Spinal cord (tissue), 10 donors: ENCODE results near the gene IFNLR1. TPM values are rescaled to one million over a fixed set of nuclear protein-coding genes. Genes with fewer than 3 reads are reported as not detected.

Source experiments
- DNase-seq, 6 donors: peaks; one replicate each; pipeline versions ENCODE4 v3.0.0 to v3.0.0-alpha.2; 2013 to 2015; ENCODE audit warnings: low spot score in 6 of 6, low read depth in 4 of 6
- H3K27ac ChIP-seq: one replicate; pipeline ENCODE4 v1.5.1; 2013; ENCODE audit warnings: low read depth, low read length, control low read depth
- H3K27me3 ChIP-seq: one replicate; pipeline ENCODE4 v1.6.1; 2013; ENCODE audit warnings: low read length; ENCODE audit not compliant: control insufficient read depth, insufficient read depth
- H3K36me3 ChIP-seq: one replicate; pipeline ENCODE4 v1.6.1; 2013; ENCODE audit warnings: low read length; ENCODE audit not compliant: control insufficient read depth, insufficient read depth
- H3K4me1 ChIP-seq: one replicate; pipeline ENCODE4 v1.6.1; 2013; ENCODE audit warnings: low read length; ENCODE audit not compliant: control insufficient read depth, insufficient read depth
- H3K4me3 ChIP-seq: one replicate; pipeline ENCODE4 v1.5.1; 2013; ENCODE audit warnings: low read depth, low read length, control low read depth
- H3K9me3 ChIP-seq: one replicate; pipeline ENCODE4 v1.6.1; 2013; ENCODE audit warnings: low read length; ENCODE audit not compliant: control insufficient read depth, insufficient read depth
- WGBS: methylation state at CpG from one replicate; pipeline ENCODE4 v1.1.5; 2013; ENCODE audit warnings: missing lambda C conversion rate; ENCODE audit not compliant: insufficient coverage; 5-methylcytosine and 5-hydroxymethylcytosine counted together
- polyA plus RNA-seq, 2 donors: library from polyadenylated mRNA; unstranded; fragments of 120-200 nt; gene quantifications; one replicate each; pipeline ENCODE4 v1.2.1, GENCODE V29; 2013; ENCODE audit not compliant: insufficient read length in 2 of 2
- total RNA-seq, 2 donors: library from RNA; depleted of rRNA in 1 of 2; stranded (reverse); fragments of 120-200 nt in 1 of 2; fragments of >200 nt in 1 of 2; gene quantifications; one replicate each; pipeline versions ENCODE4 v1.2.3 to v1.2.4, GENCODE V29; 2013 to 2014
- donor health status: healthy.

Gene IFNLR1
- total and polyA plus RNA-seq, 4 donors, result 0.59 to 1.6 (median 0.73) TPM

DNA sequence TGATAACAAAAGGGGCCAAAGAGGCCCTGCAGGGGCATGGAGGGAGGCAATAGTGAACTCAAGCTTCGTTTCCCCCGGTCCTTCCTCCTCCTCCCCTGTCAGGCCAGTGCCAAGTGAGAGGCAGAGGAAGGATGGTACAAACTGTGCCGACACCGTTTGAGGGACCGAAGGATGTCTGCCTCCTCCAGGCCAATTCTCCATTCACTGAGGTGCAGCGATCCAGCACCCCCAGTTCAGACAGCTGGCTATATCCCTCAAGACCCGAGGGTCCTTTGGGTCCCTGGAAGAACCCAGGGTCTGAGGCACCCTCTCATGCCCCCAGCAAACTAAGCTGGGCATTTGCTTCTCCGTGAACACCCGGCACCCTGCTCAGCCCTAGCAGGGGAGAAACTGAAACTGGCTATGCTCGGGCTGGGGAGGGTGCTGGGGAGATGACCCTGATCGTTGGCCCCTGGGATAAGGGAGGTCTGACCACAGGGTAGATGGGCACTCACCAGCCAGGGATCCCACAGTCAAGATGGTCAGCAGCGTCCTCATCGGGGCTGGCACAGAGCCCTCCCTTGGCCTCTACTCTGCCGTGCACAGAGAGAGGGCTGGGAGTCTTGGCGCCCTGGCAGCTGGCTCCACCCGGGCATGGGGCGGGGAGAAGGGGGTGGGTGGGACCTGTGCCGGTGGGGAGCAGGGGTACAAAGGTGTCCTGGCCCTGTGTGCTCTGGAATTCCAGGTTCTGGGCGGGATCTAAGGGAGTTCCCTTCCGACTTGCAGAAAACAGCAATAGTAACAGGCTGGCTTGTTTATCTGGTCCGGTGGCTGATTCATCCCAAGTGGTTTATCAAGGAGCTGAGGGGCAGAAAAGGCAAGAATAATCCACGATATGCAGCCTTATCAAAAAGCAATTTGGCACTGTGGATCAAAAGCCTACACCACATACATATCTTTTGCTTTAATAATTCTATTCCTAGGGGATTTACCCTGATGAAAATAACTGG, 44.2 kb downstream of the IFNLR1 start, which contains the start of gene IL22RA1:
Gene IL22RA1 (minus strand): TSS at position 595 of the 989 bp plus-strand sequence. CDS start 58 bp downstream, at position 537.
- Histone ChIP-seq H3K27ac (no peak within 1 kb of the TSS), H3K36me3 (no peaks in the 10 kb centered on the region), H3K27me3 (no peaks in the 10 kb centered on the region), H3K9me3 (no peaks in the 10 kb centered on the region), H3K4me1 (no peaks in the 10 kb centered on the region), H3K4me3 (no peak within 1 kb of the TSS)
- 57% methylated on average over 13 of the region's 22 CpGs for WGBS
- no peak for DNase-seq

DNA sequence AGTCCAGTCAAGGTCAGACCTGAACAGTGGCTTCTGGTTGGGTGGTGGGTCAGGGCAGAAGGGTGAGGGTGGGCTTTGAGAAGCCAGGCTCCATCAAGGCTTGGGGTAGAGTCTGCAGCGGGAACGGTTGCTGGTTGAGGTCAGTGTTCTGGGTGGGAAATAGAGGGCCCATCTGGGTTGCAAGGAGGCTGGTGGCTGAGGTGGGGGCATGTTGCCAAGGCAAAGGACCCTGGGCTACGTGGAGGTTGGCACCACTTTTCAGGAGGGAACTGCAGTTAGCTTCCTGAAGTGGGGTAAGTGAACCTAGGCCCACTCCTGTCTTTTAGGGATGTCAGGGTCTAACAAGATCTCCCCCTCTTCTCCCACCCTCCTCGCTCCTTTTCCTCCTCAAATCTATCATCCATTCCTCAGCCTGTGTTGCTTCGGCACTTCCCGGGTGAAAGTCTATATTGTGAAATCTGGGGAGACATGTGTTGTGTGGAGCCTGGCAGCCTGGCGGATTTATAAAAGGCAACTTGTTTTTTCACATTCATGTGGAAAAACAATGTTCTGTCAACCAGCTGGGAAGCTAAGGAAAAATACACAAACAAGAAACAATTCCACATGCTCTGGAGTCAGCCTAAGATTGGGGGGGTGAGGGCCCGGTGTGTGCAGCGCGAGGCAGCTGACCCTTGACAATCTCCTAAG, 45.6 kb downstream of the IFNLR1 start:
- H3K9me3 ChIP-seq, result no peaks in the 10 kb centered on the region
- no peak overlapping the region for H3K27ac ChIP-seq
- H3K36me3 ChIP-seq, result no peaks in the 10 kb centered on the region
- no peak overlapping the region for H3K4me3 ChIP-seq
- H3K4me1 ChIP-seq, result no peaks in the 10 kb centered on the region
- H3K27me3 ChIP-seq, result no peaks in the 10 kb centered on the region
- WGBS, result 76% methylated on average over 5 of the region's 10 CpGs
- peak in 2 of 6 donors; percentile 5 to 86 for DNase-seq

DNA sequence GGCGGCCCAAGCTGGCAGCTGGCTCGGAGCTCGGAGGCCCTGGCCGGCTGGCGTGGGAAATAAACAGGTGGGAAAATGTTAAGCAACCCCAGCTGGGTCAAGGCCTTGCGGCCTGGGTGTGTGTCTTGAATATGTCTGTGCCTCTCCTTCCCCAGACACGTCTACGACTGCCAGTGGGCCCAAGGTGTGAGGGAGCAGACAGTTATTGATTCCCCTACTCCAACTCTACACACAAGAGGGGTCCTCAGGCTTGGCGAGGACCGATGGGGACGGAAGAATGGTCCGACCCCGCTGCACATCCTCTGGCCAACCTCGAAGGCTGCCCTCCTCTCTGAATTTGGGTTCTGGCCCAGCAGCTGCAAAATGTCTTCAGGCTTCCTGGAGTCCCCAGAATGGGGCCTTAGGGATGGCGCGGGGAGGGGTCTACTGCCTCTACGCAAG, 46.3 kb downstream of the IFNLR1 start:
- no peaks in the 10 kb centered on the region for H3K36me3 ChIP-seq
- no peak overlapping the region for H3K4me3 ChIP-seq
- no peaks in the 10 kb centered on the region for H3K9me3 ChIP-seq
- no peak overlapping the region for H3K27ac ChIP-seq
- no peak for DNase-seq
- no peaks in the 10 kb centered on the region for H3K4me1 ChIP-seq
- WGBS, result 84% methylated on average over 16 of the region's 17 CpGs
- no peaks in the 10 kb centered on the region for H3K27me3 ChIP-seq

GRCh38 chr1:24139841-24140425, 47.2 kb downstream of the IFNLR1 start:
- Histone ChIP-seq H3K4me1 (no peaks in the 10 kb centered on the region), H3K9me3 (no peaks in the 10 kb centered on the region), H3K27ac (no peak overlapping the region), H3K36me3 (no peaks in the 10 kb centered on the region), H3K4me3 (no peak overlapping the region), H3K27me3 (no peaks in the 10 kb centered on the region)
- WGBS, result 100% methylated on average over 4 of the region's 11 CpGs
- DNase-seq, result no peak

GRCh38 chr1:24139222-24139489, 47.9 kb downstream of the IFNLR1 start:
- WGBS, result no CpG with 5 or more reads among the region's 2 CpGs
- Histone ChIP-seq H3K4me3 (no peak overlapping the region), H3K36me3 (no peaks in the 10 kb centered on the region), H3K4me1 (no peaks in the 10 kb centered on the region), H3K27me3 (no peaks in the 10 kb centered on the region), H3K9me3 (no peaks in the 10 kb centered on the region), H3K27ac (no peak overlapping the region)
- no peak for DNase-seq

- H3K27me3 ChIP-seq, result no peaks in the 10 kb centered on the region
- H3K36me3 ChIP-seq, result no peaks in the 10 kb centered on the region
- H3K4me1 ChIP-seq, result no peaks in the 10 kb centered on the region
- no peak for DNase-seq
- WGBS, result 64% methylated on average over 10 of the region's 13 CpGs
- no peak overlapping the region for H3K27ac ChIP-seq
- no peak overlapping the region for H3K4me3 ChIP-seq
- no peaks in the 10 kb centered on the region for H3K9me3 ChIP-seq
These were observed 48.4 kb downstream of the IFNLR1 start for GRCh38 chr1:24138476-24139221.

GRCh38 chr1:24136956-24137539, 50.0 kb downstream of the IFNLR1 start:
- Histone ChIP-seq H3K4me3 (no peak overlapping the region), H3K27ac (no peak overlapping the region), H3K36me3 (no peaks in the 10 kb centered on the region), H3K27me3 (no peaks in the 10 kb centered on the region), H3K4me1 (no peaks in the 10 kb centered on the region), H3K9me3 (no peaks in the 10 kb centered on the region)
- WGBS, result 68% methylated on average over 13 of the region's 15 CpGs
- no peak for DNase-seq

DNA sequence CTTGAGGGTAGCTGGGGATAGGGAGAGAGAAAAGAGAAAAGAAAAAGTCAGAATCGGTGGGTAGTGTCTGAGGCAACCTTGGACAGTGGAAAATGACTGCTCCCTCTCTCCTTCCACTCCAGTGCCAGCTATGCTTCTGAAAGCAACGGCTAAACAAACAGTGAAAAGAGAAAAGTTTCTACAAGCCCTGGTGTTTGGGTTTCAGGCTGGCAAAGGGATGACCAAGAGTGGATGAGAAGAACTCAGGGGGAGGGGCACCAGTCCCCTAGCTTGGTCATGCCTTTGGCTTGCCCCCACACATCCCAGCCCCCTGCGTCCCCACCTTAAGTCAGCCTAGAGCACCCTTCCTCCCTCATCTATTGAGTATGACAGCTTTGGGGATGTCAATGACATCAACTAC, 52.7 kb downstream of the IFNLR1 start:
- Histone ChIP-seq H3K36me3 (no peaks in the 10 kb centered on the region), H3K9me3 (peaks cover 2% of the 10 kb centered on the region), H3K27me3 (no peaks in the 10 kb centered on the region), H3K27ac (no peak overlapping the region), H3K4me1 (no peaks in the 10 kb centered on the region), H3K4me3 (no peak overlapping the region)
- no CpG with 5 or more reads among the region's 3 CpGs for WGBS
- no peak for DNase-seq

DNA sequence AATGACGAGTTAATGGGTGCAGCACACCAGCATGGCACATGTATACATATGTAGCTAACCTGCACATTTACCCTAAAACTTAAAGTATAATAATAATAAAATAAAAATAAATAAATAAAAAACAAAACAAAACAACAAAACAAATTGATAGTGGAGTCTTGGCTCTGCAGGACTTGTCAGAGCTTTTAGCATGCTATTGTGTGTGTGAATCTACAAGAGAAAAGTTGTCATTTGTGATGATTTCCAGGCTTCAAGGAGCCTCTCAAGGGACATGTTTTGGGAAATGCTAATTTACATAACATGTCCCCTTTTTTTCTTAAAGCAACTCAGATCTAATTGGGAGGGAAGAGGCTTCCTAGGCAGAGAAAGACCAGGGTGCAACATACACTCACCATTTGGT, 53.3 kb downstream of the IFNLR1 start:
- no peak overlapping the region for H3K27ac ChIP-seq
- peaks cover 2% of the 10 kb centered on the region for H3K9me3 ChIP-seq
- no peaks in the 10 kb centered on the region for H3K36me3 ChIP-seq
- H3K4me3 ChIP-seq, result no peak overlapping the region
- no CpG with 5 or more reads among the region's 1 CpG for WGBS
- H3K27me3 ChIP-seq, result no peaks in the 10 kb centered on the region
- DNase-seq, result no peak
- H3K4me1 ChIP-seq, result no peaks in the 10 kb centered on the region
